SK-N-SH (cell line): Measurements from ENCODE around the gene DBR1.

Experiments used
- CHD2 ChIP-seq: fragments of 150-350 bp; IDR thresholded peaks from 2 replicates; pipeline ENCODE4 v1.6.1; 2018; ENCODE audit warnings: low read length; ENCODE audit not compliant: partially characterized antibody
- EP300 ChIP-seq, 2 experiments: IDR thresholded peaks; 2 replicates each; pipeline versions ENCODE4 v1.4.0 to v1.6.1; 2012; ENCODE audit warnings: borderline replicate concordance in 1 of 2, low read depth in 1 of 2, low read length in 1 of 2
- GABPA ChIP-seq: IDR thresholded peaks from 2 replicates; pipeline ENCODE4 v1.4.0; 2012; ENCODE audit warnings: low read depth, mild to moderate bottlenecking
- POLR2AphosphoS5 ChIP-seq: IDR thresholded peaks from 2 replicates; pipeline ENCODE4 v1.6.1; 2012; ENCODE audit warnings: low read depth, low read length
- SIN3A ChIP-seq: IDR thresholded peaks from 2 replicates; pipeline ENCODE4 v1.6.1; 2012; ENCODE audit warnings: low read depth, mild to moderate bottlenecking, low read length, moderate library complexity, borderline replicate concordance
- SMC3 ChIP-seq: IDR thresholded peaks from 2 replicates; pipeline ENCODE4 v1.6.1; 2012; ENCODE audit warnings: low read depth, low read length, improper control_type of control experiment
- TAF1 ChIP-seq: IDR thresholded peaks from 2 replicates; pipeline ENCODE4 v1.6.1; 2012; ENCODE audit warnings: low read depth, mild to moderate bottlenecking, low read length, moderate library complexity, borderline replicate concordance
- TF ChIP-seq, protein P1 (sequence below): fragments of 200-600 bp; sonication (generic); IDR thresholded peaks from 2 replicates; pipeline ENCODE4 v1.6.1; 2017; ENCODE audit warnings: antibody characterized with exemption, mild to moderate bottlenecking, moderate library complexity
- TF ChIP-seq, protein P2 (sequence below): fragments of 150-350 bp; IDR thresholded peaks from 2 replicates; pipeline ENCODE4 v1.6.1; 2017; ENCODE audit warnings: antibody characterized with exemption, low read length, low read depth, borderline replicate concordance
- TF ChIP-seq, protein P3 (sequence below): IDR thresholded peaks from 2 replicates; pipeline ENCODE4 v1.6.1; 2012; ENCODE audit warnings: mild to moderate bottlenecking, low read depth, low read length, moderate library complexity

DNA sequence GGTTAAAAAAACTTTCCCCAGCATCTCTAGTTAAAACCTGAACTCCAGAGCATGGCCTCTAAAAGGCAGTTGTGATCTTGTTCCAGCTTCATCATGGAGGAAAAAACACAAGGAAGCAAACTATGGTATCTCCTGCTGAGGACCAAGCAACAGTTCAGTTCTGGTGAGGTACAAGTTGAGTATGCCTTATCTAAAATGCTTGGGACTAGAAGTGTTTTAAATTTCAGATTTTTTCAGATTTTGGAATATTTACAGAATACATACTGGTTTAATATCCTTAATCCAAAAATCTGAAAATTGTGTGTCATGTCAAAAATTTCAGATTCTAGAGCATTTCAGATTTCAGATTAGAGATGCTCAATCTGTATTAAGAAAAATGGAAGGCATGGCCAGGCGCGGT, 9.7 kb downstream of the DBR1 start:
- TF ChIP-seq, protein P1, sequence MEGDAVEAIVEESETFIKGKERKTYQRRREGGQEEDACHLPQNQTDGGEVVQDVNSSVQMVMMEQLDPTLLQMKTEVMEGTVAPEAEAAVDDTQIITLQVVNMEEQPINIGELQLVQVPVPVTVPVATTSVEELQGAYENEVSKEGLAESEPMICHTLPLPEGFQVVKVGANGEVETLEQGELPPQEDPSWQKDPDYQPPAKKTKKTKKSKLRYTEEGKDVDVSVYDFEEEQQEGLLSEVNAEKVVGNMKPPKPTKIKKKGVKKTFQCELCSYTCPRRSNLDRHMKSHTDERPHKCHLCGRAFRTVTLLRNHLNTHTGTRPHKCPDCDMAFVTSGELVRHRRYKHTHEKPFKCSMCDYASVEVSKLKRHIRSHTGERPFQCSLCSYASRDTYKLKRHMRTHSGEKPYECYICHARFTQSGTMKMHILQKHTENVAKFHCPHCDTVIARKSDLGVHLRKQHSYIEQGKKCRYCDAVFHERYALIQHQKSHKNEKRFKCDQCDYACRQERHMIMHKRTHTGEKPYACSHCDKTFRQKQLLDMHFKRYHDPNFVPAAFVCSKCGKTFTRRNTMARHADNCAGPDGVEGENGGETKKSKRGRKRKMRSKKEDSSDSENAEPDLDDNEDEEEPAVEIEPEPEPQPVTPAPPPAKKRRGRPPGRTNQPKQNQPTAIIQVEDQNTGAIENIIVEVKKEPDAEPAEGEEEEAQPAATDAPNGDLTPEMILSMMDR, result no peak
- TF ChIP-seq, protein P2, sequence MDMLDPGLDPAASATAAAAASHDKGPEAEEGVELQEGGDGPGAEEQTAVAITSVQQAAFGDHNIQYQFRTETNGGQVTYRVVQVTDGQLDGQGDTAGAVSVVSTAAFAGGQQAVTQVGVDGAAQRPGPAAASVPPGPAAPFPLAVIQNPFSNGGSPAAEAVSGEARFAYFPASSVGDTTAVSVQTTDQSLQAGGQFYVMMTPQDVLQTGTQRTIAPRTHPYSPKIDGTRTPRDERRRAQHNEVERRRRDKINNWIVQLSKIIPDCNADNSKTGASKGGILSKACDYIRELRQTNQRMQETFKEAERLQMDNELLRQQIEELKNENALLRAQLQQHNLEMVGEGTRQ, result no peak
- no peak for TF ChIP-seq EP300 (IDR thresholded peaks at IDR 0.05; ENCODE audit: borderline replicate concordance in 1 of 2, low read depth in 1 of 2, low read length in 1 of 2)
- no peak for TF ChIP-seq SMC3
- no peak for TF ChIP-seq CHD2
- TF ChIP-seq TAF1, result no peak
- TF ChIP-seq POLR2AphosphoS5, result no peak
- no peak for TF ChIP-seq GABPA
- no peak for TF ChIP-seq SIN3A
- TF ChIP-seq, protein P3, sequence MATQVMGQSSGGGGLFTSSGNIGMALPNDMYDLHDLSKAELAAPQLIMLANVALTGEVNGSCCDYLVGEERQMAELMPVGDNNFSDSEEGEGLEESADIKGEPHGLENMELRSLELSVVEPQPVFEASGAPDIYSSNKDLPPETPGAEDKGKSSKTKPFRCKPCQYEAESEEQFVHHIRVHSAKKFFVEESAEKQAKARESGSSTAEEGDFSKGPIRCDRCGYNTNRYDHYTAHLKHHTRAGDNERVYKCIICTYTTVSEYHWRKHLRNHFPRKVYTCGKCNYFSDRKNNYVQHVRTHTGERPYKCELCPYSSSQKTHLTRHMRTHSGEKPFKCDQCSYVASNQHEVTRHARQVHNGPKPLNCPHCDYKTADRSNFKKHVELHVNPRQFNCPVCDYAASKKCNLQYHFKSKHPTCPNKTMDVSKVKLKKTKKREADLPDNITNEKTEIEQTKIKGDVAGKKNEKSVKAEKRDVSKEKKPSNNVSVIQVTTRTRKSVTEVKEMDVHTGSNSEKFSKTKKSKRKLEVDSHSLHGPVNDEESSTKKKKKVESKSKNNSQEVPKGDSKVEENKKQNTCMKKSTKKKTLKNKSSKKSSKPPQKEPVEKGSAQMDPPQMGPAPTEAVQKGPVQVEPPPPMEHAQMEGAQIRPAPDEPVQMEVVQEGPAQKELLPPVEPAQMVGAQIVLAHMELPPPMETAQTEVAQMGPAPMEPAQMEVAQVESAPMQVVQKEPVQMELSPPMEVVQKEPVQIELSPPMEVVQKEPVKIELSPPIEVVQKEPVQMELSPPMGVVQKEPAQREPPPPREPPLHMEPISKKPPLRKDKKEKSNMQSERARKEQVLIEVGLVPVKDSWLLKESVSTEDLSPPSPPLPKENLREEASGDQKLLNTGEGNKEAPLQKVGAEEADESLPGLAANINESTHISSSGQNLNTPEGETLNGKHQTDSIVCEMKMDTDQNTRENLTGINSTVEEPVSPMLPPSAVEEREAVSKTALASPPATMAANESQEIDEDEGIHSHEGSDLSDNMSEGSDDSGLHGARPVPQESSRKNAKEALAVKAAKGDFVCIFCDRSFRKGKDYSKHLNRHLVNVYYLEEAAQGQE, result no peak
